IPS-20b (cell line): ENCODE data around the gene SERPIND1.
"Not testable (repeated sequence)": the region's sequence is repeated elsewhere in the genome, so short reads cannot be mapped to it uniquely, and the experiment has no call there.

Experiments
- H3K27ac ChIP-seq: one replicate; pipeline ENCODE4 v1.5.1; 2013; ENCODE audit warnings: low read length
- H3K27me3 ChIP-seq: 2 replicates; pipeline ENCODE4 v1.6.1; 2013; ENCODE audit warnings: mild to moderate bottlenecking, low read length, inconsistent platforms; ENCODE audit not compliant: insufficient read depth
- H3K36me3 ChIP-seq: 2 replicates; pipeline ENCODE4 v1.6.1; 2013; ENCODE audit warnings: low read depth, mild to moderate bottlenecking, inconsistent platforms, low read length, moderate library complexity; ENCODE audit not compliant: insufficient read depth
- H3K4me1 ChIP-seq: 2 replicates; pipeline ENCODE4 v1.6.1; 2013; ENCODE audit warnings: mild to moderate bottlenecking, control low read depth, inconsistent platforms, low read length, moderate library complexity; ENCODE audit not compliant: insufficient read depth
- H3K4me3 ChIP-seq: 2 replicates; pipeline ENCODE4 v1.5.1; 2013; ENCODE audit warnings: mild to moderate bottlenecking, low read length, inconsistent platforms
- H3K9ac ChIP-seq: 2 replicates; pipeline ENCODE4 v1.6.1; 2013; ENCODE audit warnings: low read depth, mild to moderate bottlenecking, inconsistent platforms, low read length, moderate library complexity
- H3K9me3 ChIP-seq: 2 replicates; pipeline ENCODE4 v1.6.1; 2013; ENCODE audit warnings: mild to moderate bottlenecking, low read depth, low read length, inconsistent platforms; ENCODE audit not compliant: insufficient read depth

SERPIND1 gene

GRCh38 chr22:20764471-20764720, 9.5 kb upstream of the SERPIND1 start:
- Histone ChIP-seq H3K36me3 (peaks cover 20% of the 10 kb centered on the region), H3K4me1 (no peaks in the 10 kb centered on the region), H3K27ac (no peak overlapping the region), H3K9me3 (no peaks in the 10 kb centered on the region), H3K4me3 (no peak overlapping the region), H3K27me3 (no peaks in the 10 kb centered on the region), H3K9ac (no peak overlapping the region)

GRCh38 chr22:20764729-20765128, 9.2 kb upstream of the SERPIND1 start:
- no peaks in the 10 kb centered on the region for H3K9me3 ChIP-seq
- no peak overlapping the region for H3K27ac ChIP-seq
- H3K27me3 ChIP-seq = no peaks in the 10 kb centered on the region
- no peak overlapping the region for H3K9ac ChIP-seq
- no peaks in the 10 kb centered on the region for H3K4me1 ChIP-seq
- H3K36me3 ChIP-seq = peaks cover 20% of the 10 kb centered on the region
- no peak overlapping the region for H3K4me3 ChIP-seq

GRCh38 chr22:20765938-20766337, 8.0 kb upstream of the SERPIND1 start:
- H3K9ac ChIP-seq = no peak overlapping the region
- no peaks in the 10 kb centered on the region for H3K27me3 ChIP-seq
- H3K4me3 ChIP-seq = no peak overlapping the region
- no peaks in the 10 kb centered on the region for H3K9me3 ChIP-seq
- no peaks in the 10 kb centered on the region for H3K4me1 ChIP-seq
- no peak overlapping the region for H3K27ac ChIP-seq
- peaks cover 20% of the 10 kb centered on the region for H3K36me3 ChIP-seq

GRCh38 chr22:20766530-20766929, 7.4 kb upstream of the SERPIND1 start:
- Histone ChIP-seq H3K27me3 (no peaks in the 10 kb centered on the region), H3K4me3 (no peak overlapping the region), H3K27ac (no peak overlapping the region), H3K9me3 (no peaks in the 10 kb centered on the region), H3K4me1 (no peaks in the 10 kb centered on the region), H3K36me3 (peaks cover 20% of the 10 kb centered on the region), H3K9ac (no peak overlapping the region)

- H3K9ac ChIP-seq, H3K27me3 ChIP-seq, H3K9me3 ChIP-seq, H3K4me1 ChIP-seq, H3K4me3 ChIP-seq, H3K27ac ChIP-seq, H3K36me3 ChIP-seq: not testable (repeated sequence)
These were observed 4.5 kb upstream of the SERPIND1 start for GRCh38 chr22:20769496-20769826.

- H3K9ac ChIP-seq = no peak overlapping the region
- no peaks in the 10 kb centered on the region for H3K27me3 ChIP-seq
- no peaks in the 10 kb centered on the region for H3K9me3 ChIP-seq
- H3K27ac ChIP-seq = no peak overlapping the region
- no peak overlapping the region for H3K4me3 ChIP-seq
- H3K4me1 ChIP-seq = no peaks in the 10 kb centered on the region
- no peaks in the 10 kb centered on the region for H3K36me3 ChIP-seq
These were observed 1.8 kb upstream of the SERPIND1 start for GRCh38 chr22:20771918-20772625.

- H3K36me3 ChIP-seq = no peaks in the 10 kb centered on the region
- no peak overlapping the region for H3K9ac ChIP-seq
- no peak overlapping the region for H3K4me3 ChIP-seq
- no peaks in the 10 kb centered on the region for H3K9me3 ChIP-seq
- H3K27ac ChIP-seq = no peak overlapping the region
- no peaks in the 10 kb centered on the region for H3K27me3 ChIP-seq
- H3K4me1 ChIP-seq = peaks cover 5% of the 10 kb centered on the region
These were observed 969 bp downstream of the SERPIND1 start for GRCh38 chr22:20774882-20775281.

GRCh38 chr22:20775342-20775895, 1.5 kb downstream of the SERPIND1 start:
- H3K9me3 ChIP-seq = no peaks in the 10 kb centered on the region
- H3K27ac ChIP-seq = no peak overlapping the region
- H3K27me3 ChIP-seq = no peaks in the 10 kb centered on the region

GRCh38 chr22:20776624-20777405, 2.9 kb downstream of the SERPIND1 start:
- H3K27me3 ChIP-seq = no peaks in the 10 kb centered on the region
- H3K4me1 ChIP-seq = peaks cover 7% of the 10 kb centered on the region
- no peak overlapping the region for H3K4me3 ChIP-seq
- no peaks in the 10 kb centered on the region for H3K9me3 ChIP-seq
- no peak overlapping the region for H3K27ac ChIP-seq
- H3K9ac ChIP-seq = no peak overlapping the region
- H3K36me3 ChIP-seq = no peaks in the 10 kb centered on the region

More at GRCh38 chr22:20775342-20775895, 1.5 kb downstream of the SERPIND1 start:
- H3K36me3 ChIP-seq = no peaks in the 10 kb centered on the region
- no peak overlapping the region for H3K4me3 ChIP-seq
- H3K9ac ChIP-seq = no peak overlapping the region
- H3K4me1 ChIP-seq = peaks cover 7% of the 10 kb centered on the region

GRCh38 chr22:20777420-20778177, 3.7 kb downstream of the SERPIND1 start:
- Histone ChIP-seq H3K27ac (no peak overlapping the region), H3K4me1 (peaks cover 7% of the 10 kb centered on the region), H3K36me3 (no peaks in the 10 kb centered on the region)

GRCh38 chr22:20779014-20779817, 5.3 kb downstream of the SERPIND1 start:
- Histone ChIP-seq H3K4me1 (peaks cover 11% of the 10 kb centered on the region), H3K9ac (no peak overlapping the region), H3K36me3 (no peaks in the 10 kb centered on the region), H3K4me3 (no peak overlapping the region), H3K27ac (no peak overlapping the region), H3K27me3 (no peaks in the 10 kb centered on the region), H3K9me3 (no peaks in the 10 kb centered on the region)

More at GRCh38 chr22:20777420-20778177, 3.7 kb downstream of the SERPIND1 start:
- Histone ChIP-seq H3K9ac (no peak overlapping the region), H3K9me3 (no peaks in the 10 kb centered on the region), H3K27me3 (no peaks in the 10 kb centered on the region), H3K4me3 (no peak overlapping the region)
